Measurements from ENCODE around the gene DUSP23. TPM values are rescaled to one million over a fixed set of nuclear protein-coding genes. Genes with fewer than 3 reads are reported as not detected.
A peak's percentile ranks its signal among the peaks of the same experiment; 100 is the strongest.

Gene DUSP23
- total RNA-seq, 1 donor from 2014 or later, result 16.9 TPM

DNA sequence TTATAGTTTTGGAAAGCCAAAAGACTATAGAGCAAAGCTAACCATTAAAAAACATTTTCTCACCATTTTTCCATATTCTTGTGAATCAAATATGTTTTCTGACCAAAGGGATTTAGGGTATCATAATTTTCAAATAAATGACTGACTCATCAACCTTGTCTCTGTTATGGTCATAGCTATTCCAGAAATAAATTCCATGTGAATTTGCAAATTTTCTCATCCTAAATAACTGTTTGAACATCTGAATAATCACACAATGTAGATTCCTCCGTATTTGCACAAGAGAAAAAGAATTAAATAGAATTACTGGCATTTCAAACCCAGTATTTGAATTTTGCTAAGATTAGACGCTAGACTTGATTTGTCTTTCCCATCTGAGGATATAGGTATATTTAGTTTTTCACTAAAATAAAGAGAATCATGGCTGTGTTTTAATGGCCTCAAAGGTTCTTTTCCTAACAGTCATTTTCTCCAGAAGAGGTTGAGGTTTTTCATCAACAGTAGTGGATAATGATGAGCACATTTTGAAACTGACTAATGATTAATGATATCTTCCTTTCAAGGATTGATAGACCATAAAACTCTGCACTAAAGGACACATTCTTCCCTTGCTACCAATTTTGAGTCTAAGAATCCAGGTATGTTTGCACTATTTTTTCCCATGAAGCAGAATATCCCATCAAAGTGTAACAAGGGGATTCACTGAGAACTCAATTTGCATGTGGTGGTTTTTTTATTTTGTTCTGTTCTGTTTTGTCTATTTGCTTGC lies 9.5 kb upstream of the DUSP23 start:
- TF ChIP-seq, protein P1, sequence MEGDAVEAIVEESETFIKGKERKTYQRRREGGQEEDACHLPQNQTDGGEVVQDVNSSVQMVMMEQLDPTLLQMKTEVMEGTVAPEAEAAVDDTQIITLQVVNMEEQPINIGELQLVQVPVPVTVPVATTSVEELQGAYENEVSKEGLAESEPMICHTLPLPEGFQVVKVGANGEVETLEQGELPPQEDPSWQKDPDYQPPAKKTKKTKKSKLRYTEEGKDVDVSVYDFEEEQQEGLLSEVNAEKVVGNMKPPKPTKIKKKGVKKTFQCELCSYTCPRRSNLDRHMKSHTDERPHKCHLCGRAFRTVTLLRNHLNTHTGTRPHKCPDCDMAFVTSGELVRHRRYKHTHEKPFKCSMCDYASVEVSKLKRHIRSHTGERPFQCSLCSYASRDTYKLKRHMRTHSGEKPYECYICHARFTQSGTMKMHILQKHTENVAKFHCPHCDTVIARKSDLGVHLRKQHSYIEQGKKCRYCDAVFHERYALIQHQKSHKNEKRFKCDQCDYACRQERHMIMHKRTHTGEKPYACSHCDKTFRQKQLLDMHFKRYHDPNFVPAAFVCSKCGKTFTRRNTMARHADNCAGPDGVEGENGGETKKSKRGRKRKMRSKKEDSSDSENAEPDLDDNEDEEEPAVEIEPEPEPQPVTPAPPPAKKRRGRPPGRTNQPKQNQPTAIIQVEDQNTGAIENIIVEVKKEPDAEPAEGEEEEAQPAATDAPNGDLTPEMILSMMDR (IDR thresholded peaks at IDR 0.05), result no peak
- no peak overlapping the region for H3K27ac Mint-ChIP-seq (ENCODE audit: unreplicated experiment)
- no peaks in the 10 kb centered on the region for H3K4me1 Mint-ChIP-seq (ENCODE audit: low read depth)
- H3K27me3 Mint-ChIP-seq (ENCODE audit: low read depth), result peaks cover 38% of the 10 kb centered on the region
- no peak for DNase-seq (ENCODE audit: low spot score)
- no peaks in the 10 kb centered on the region for H3K36me3 Mint-ChIP-seq (ENCODE audit: low read depth)
- H3K4me3 Mint-ChIP-seq (ENCODE audit: unreplicated experiment), result no peak overlapping the region
- peaks cover 6% of the 10 kb centered on the region for H3K9me3 Mint-ChIP-seq (ENCODE audit: low read depth)

DNA sequence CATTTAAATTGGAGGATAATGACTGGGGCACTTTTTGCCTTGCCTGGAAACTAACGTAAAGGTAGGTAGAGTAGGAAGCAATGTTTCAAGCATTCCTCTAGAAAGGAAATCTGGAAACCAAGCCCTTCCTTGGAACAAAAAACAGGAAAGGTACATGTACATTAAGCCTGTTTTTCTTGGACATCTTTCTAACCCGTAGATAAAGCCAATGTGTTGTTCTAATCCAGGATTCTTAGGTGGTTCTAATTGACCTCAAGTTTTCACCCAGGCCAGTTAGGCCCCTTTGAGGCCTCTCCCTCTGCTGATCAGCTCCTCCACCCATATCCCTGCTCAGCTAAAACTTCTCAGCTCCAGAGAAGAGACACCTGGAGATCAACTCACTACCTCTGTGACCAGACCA lies 6.3 kb upstream of the DUSP23 start:
- no peaks in the 10 kb centered on the region for H3K36me3 Mint-ChIP-seq (ENCODE audit: low read depth)
- H3K4me1 Mint-ChIP-seq (ENCODE audit: low read depth), result peaks cover 15% of the 10 kb centered on the region
- DNase-seq (ENCODE audit: low spot score), result no peak
- H3K27ac Mint-ChIP-seq (ENCODE audit: unreplicated experiment), result no peak overlapping the region
- H3K27me3 Mint-ChIP-seq (ENCODE audit: low read depth), result peaks cover 29% of the 10 kb centered on the region
- no peaks in the 10 kb centered on the region for H3K9me3 Mint-ChIP-seq (ENCODE audit: low read depth)
- TF ChIP-seq, protein P1 (IDR thresholded peaks at IDR 0.05), result no peak
- H3K4me3 Mint-ChIP-seq (ENCODE audit: unreplicated experiment), result no peak overlapping the region

- Mint-ChIP-seq H3K9me3 (ENCODE audit: low read depth) (no peaks in the 10 kb centered on the region), H3K27me3 (ENCODE audit: low read depth) (peaks cover 26% of the 10 kb centered on the region), H3K4me3 (ENCODE audit: unreplicated experiment) (no peak overlapping the region), H3K36me3 (ENCODE audit: low read depth) (no peaks in the 10 kb centered on the region), H3K27ac (ENCODE audit: unreplicated experiment) (no peak overlapping the region), H3K4me1 (ENCODE audit: low read depth) (peaks cover 24% of the 10 kb centered on the region)
- no peak for DNase-seq (ENCODE audit: low spot score)
- TF ChIP-seq, protein P1 (IDR thresholded peaks at IDR 0.05), result peak; percentile 50
Measured at GRCh38 chr1:159775716-159776115, 5.0 kb upstream of the DUSP23 start.

DNA sequence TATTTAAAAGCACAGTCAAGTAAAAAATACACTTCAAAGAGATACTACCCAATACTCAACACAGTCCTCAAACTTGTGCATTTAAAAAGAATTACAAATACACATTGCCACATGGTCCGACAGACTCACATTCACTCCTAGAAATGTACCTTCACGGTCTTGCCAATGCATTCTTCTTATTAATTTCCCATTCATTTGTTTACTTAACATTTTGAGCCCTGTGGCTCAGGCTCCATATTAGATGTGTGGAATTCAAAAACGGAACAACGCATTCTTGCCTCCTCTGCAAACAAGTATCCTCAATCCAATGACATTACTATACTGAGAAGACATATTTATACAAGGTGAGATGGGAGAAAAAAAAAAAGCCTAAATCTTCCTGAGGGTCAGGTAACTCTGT lies 2.5 kb upstream of the DUSP23 start:
- TF ChIP-seq, protein P1 (IDR thresholded peaks at IDR 0.05), result no peak
- no peak overlapping the region for H3K4me3 Mint-ChIP-seq (ENCODE audit: unreplicated experiment)
- H3K36me3 Mint-ChIP-seq (ENCODE audit: low read depth), result no peaks in the 10 kb centered on the region
- peaks cover 28% of the 10 kb centered on the region for H3K4me1 Mint-ChIP-seq (ENCODE audit: low read depth)
- DNase-seq (ENCODE audit: low spot score), result no peak
- H3K9me3 Mint-ChIP-seq (ENCODE audit: low read depth), result no peaks in the 10 kb centered on the region
- peaks cover 5% of the 10 kb centered on the region for H3K27me3 Mint-ChIP-seq (ENCODE audit: low read depth)
- no peak overlapping the region for H3K27ac Mint-ChIP-seq (ENCODE audit: unreplicated experiment)

- no peak overlapping the region for H3K4me3 Mint-ChIP-seq (ENCODE audit: unreplicated experiment)
- peaks cover 4% of the 10 kb centered on the region for H3K27me3 Mint-ChIP-seq (ENCODE audit: low read depth)
- no peak for DNase-seq (ENCODE audit: low spot score)
- no peaks in the 10 kb centered on the region for H3K9me3 Mint-ChIP-seq (ENCODE audit: low read depth)
- peaks cover 33% of the 10 kb centered on the region for H3K4me1 Mint-ChIP-seq (ENCODE audit: low read depth)
- TF ChIP-seq, protein P1 (IDR thresholded peaks at IDR 0.05), result no peak
- H3K36me3 Mint-ChIP-seq (ENCODE audit: low read depth), result no peaks in the 10 kb centered on the region
- H3K27ac Mint-ChIP-seq (ENCODE audit: unreplicated experiment), result peak overlapping the region; percentile 76
Measured at GRCh38 chr1:159779403-159779851, 1.3 kb upstream of the DUSP23 start.
